HepG2 (cell line): ENCODE measurements around the gene FDPS. TPM values are rescaled to one million over a fixed set of nuclear protein-coding genes. Genes with fewer than 3 reads are reported as not detected.

Source experiments
- MEIS2 ChIP-seq: sonication (generic); formaldehyde crosslinking; IDR thresholded peaks from 2 replicates; pipeline ENCODE4 v1.9.0; 2021; ENCODE audit warnings: mild to moderate bottlenecking, missing genetic modification reagents
- MTA1 ChIP-seq: sonication (generic); formaldehyde crosslinking; IDR thresholded peaks from 2 replicates; pipeline ENCODE4 v1.4.0; 2020; ENCODE audit warnings: missing genetic modification reagents, mild to moderate bottlenecking, borderline replicate concordance
- NFRKB ChIP-seq: fragments of 450-650 bp; IDR thresholded peaks from 2 replicates; pipeline ENCODE4 v1.6.1; 2017
- RNF2 ChIP-seq: fragments of 450-650 bp; conservative IDR thresholded peaks from 2 replicates; pipeline ENCODE4 v1.6.1; 2016; ENCODE audit warnings: low read depth
- ZBTB42 ChIP-seq: sonication (generic); formaldehyde crosslinking; IDR thresholded peaks from 2 replicates; pipeline ENCODE4 v1.5.0; 2020; ENCODE audit warnings: mild to moderate bottlenecking, missing genetic modification reagents
- ZNF205 ChIP-seq: IDR thresholded peaks from 2 replicates; pipeline ENCODE4 v1.6.1; 2018; ENCODE audit warnings: missing biosample characterization, missing genetic modification reagents
- ZNF552 ChIP-seq: sonication (generic); formaldehyde crosslinking; IDR thresholded peaks from 2 replicates; pipeline ENCODE4 v1.9.0; 2022; ENCODE audit warnings: missing genetic modification reagents, mild to moderate bottlenecking, borderline replicate concordance
- ZNF616 ChIP-seq: sonication (generic); formaldehyde crosslinking; IDR thresholded peaks from 2 replicates; pipeline ENCODE4 v1.5.0; 2020; ENCODE audit warnings: low read depth, mild to moderate bottlenecking, missing genetic modification reagents
- ZNF670 ChIP-seq: sonication (generic); formaldehyde crosslinking; IDR thresholded peaks from 2 replicates; pipeline ENCODE4 v1.8.0; 2022; ENCODE audit warnings: mild to moderate bottlenecking, missing genetic modification reagents, borderline replicate concordance
- ZNF792 ChIP-seq: IDR thresholded peaks from 2 replicates; pipeline ENCODE4 v1.6.1; 2016
- polyA plus RNA-seq, 8 experiments: library from polyadenylated mRNA; depleted of rRNA in 3 of 8; stranded (reverse) in 7 of 8; unstranded in 1 of 8; fragments of >200 nt; fragmentation: Illumina TruSeq in 4 of 8; extraction: Trizol in 4 of 8; gene quantifications; 2 replicates each; pipeline versions ENCODE4 v1.2.1 to v1.2.3, GENCODE V29; 2011 to 2016; ENCODE audit warnings: low read depth in 4 of 8, missing spikeins in 1 of 8, mixed read lengths in 1 of 8; ENCODE audit not compliant: insufficient read depth in 1 of 8
- total RNA-seq, 5 experiments: library from RNA; depleted of rRNA; stranded (reverse); fragments of >200 nt; fragmentation: Illumina TruSeq; extraction: Trizol; gene quantifications; 2 replicates each; pipeline ENCODE4 v1.2.3, GENCODE V29; 2016; ENCODE audit warnings: low read depth in 1 of 5
- TF ChIP-seq, protein P1 (sequence below): sonication (generic); formaldehyde crosslinking; IDR thresholded peaks from 2 replicates; pipeline ENCODE4 v1.4.0; 2020; ENCODE audit warnings: missing genetic modification reagents
- TF ChIP-seq, protein P2 (sequence below): sonication (generic); formaldehyde crosslinking; IDR thresholded peaks from 2 replicates; pipeline ENCODE4 v1.4.0; 2020; ENCODE audit warnings: missing genetic modification reagents, borderline replicate concordance
- TF ChIP-seq, protein P3 (sequence below): sonication (generic); formaldehyde crosslinking; IDR thresholded peaks from 2 replicates; pipeline ENCODE4 v1.5.0; 2020; ENCODE audit warnings: mild to moderate bottlenecking, missing genetic modification reagents, moderate library complexity
- TF ChIP-seq, protein P4 (sequence below): sonication (generic); formaldehyde crosslinking; IDR thresholded peaks from 2 replicates; pipeline ENCODE4 v1.5.1; 2020; ENCODE audit warnings: missing genetic modification reagents, mild to moderate bottlenecking, borderline replicate concordance

FDPS gene
- total and polyA plus RNA-seq, 2 of the 13 experiments (the other 11 are each of a cell fraction or from before 2014, with no cell fraction given), result 264 to 519 TPM

DNA sequence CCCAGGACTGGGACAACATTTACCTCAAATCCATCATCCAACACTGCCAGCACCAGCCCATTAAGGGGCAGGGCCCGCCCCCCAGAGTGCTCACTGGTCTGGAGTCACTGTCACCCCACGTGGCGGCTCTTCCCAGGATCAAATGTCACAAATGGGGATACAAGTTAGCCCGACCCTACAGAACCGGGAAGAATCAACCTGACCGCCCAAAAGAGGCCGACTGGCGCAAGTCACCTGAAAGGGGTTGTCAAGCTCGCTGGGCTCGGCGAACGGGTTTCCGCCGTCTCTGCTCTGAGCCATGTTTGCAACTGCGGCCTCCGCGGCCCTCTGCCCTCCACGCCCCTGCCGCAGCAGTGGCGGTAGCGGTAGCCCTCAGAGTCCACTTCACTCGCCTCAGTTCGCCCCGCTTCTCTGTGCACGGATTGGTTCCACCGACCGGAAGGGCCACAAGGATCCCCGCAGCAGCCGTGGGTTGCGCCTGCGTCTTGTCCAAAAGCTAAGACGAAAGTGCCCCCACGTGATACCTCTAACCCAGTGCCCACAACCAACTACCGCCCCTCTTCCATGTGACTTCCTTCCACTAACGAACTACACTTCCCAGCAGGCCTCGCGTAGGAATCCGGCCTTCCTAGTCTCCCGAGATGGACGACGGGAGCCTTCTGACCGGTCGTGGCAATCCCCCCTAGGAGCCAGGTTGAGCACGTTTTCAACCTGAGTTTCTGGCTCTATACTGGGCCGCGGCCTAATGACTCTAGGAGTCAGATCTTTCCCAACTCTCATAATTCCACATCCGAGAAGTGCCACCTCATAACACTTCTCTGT, 46.6 kb upstream of the FDPS start, which contains the start of gene SCAMP3 (continued):
- TF ChIP-seq, protein P1, sequence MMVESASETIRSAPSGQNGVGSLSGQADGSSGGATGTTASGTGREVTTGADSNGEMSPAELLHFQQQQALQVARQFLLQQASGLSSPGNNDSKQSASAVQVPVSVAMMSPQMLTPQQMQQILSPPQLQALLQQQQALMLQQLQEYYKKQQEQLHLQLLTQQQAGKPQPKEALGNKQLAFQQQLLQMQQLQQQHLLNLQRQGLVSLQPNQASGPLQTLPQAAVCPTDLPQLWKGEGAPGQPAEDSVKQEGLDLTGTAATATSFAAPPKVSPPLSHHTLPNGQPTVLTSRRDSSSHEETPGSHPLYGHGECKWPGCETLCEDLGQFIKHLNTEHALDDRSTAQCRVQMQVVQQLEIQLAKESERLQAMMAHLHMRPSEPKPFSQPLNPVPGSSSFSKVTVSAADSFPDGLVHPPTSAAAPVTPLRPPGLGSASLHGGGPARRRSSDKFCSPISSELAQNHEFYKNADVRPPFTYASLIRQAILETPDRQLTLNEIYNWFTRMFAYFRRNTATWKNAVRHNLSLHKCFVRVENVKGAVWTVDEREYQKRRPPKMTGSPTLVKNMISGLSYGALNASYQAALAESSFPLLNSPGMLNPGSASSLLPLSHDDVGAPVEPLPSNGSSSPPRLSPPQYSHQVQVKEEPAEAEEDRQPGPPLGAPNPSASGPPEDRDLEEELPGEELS (CRISPR knock-in tag), result peak; percentile 16; the same call in 1 of the 2 replicates
- TF ChIP-seq ZNF792, result peak; percentile 60; the same call in 1 of the 2 replicates
- TF ChIP-seq, protein P2, sequence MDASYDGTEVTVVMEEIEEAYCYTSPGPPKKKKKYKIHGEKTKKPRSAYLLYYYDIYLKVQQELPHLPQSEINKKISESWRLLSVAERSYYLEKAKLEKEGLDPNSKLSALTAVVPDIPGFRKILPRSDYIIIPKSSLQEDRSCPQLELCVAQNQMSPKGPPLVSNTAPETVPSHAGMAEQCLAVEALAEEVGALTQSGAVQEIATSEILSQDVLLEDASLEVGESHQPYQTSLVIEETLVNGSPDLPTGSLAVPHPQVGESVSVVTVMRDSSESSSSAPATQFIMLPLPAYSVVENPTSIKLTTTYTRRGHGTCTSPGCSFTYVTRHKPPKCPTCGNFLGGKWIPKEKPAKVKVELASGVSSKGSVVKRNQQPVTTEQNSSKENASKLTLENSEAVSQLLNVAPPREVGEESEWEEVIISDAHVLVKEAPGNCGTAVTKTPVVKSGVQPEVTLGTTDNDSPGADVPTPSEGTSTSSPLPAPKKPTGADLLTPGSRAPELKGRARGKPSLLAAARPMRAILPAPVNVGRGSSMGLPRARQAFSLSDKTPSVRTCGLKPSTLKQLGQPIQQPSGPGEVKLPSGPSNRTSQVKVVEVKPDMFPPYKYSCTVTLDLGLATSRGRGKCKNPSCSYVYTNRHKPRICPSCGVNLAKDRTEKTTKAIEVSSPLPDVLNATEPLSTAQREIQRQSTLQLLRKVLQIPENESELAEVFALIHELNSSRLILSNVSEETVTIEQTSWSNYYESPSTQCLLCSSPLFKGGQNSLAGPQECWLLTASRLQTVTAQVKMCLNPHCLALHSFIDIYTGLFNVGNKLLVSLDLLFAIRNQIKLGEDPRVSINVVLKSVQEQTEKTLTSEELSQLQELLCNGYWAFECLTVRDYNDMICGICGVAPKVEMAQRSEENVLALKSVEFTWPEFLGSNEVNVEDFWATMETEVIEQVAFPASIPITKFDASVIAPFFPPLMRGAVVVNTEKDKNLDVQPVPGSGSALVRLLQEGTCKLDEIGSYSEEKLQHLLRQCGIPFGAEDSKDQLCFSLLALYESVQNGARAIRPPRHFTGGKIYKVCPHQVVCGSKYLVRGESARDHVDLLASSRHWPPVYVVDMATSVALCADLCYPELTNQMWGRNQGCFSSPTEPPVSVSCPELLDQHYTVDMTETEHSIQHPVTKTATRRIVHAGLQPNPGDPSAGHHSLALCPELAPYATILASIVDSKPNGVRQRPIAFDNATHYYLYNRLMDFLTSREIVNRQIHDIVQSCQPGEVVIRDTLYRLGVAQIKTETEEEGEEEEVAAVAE, result peak; percentile 87; the same call in 1 of the 2 replicates
- peak; percentile 85; the same call in 1 of the 2 replicates for TF ChIP-seq ZNF670 (CRISPR knock-in tag)
- peak; percentile 29; the same call in 1 of the 2 replicates for TF ChIP-seq RNF2
- TF ChIP-seq, protein P3, sequence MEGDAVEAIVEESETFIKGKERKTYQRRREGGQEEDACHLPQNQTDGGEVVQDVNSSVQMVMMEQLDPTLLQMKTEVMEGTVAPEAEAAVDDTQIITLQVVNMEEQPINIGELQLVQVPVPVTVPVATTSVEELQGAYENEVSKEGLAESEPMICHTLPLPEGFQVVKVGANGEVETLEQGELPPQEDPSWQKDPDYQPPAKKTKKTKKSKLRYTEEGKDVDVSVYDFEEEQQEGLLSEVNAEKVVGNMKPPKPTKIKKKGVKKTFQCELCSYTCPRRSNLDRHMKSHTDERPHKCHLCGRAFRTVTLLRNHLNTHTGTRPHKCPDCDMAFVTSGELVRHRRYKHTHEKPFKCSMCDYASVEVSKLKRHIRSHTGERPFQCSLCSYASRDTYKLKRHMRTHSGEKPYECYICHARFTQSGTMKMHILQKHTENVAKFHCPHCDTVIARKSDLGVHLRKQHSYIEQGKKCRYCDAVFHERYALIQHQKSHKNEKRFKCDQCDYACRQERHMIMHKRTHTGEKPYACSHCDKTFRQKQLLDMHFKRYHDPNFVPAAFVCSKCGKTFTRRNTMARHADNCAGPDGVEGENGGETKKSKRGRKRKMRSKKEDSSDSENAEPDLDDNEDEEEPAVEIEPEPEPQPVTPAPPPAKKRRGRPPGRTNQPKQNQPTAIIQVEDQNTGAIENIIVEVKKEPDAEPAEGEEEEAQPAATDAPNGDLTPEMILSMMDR (CRISPR knock-in tag), result peak; percentile 25; the same call in 1 of the 2 replicates
- TF ChIP-seq, protein P4, sequence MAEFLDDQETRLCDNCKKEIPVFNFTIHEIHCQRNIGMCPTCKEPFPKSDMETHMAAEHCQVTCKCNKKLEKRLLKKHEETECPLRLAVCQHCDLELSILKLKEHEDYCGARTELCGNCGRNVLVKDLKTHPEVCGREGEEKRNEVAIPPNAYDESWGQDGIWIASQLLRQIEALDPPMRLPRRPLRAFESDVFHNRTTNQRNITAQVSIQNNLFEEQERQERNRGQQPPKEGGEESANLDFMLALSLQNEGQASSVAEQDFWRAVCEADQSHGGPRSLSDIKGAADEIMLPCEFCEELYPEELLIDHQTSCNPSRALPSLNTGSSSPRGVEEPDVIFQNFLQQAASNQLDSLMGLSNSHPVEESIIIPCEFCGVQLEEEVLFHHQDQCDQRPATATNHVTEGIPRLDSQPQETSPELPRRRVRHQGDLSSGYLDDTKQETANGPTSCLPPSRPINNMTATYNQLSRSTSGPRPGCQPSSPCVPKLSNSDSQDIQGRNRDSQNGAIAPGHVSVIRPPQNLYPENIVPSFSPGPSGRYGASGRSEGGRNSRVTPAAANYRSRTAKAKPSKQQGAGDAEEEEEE (CRISPR knock-in tag), result no peak
- no peak for TF ChIP-seq NFRKB
- TF ChIP-seq ZNF205 (CRISPR knock-in tag), result peak; percentile 55
- peak; percentile 83; the same call in 1 of the 2 replicates for TF ChIP-seq ZNF552 (CRISPR knock-in tag)
- TF ChIP-seq MEIS2 (CRISPR knock-in tag), result peak; percentile 84; the same call in 1 of the 2 replicates
- TF ChIP-seq ZBTB42 (CRISPR knock-in tag), result peak; percentile 87
- no peak for TF ChIP-seq MTA1 (CRISPR knock-in tag)
- TF ChIP-seq ZNF616, result peak; percentile 65; the same call in 1 of the 2 replicates
